ENCODE data around the gene C5. TPM values are rescaled to one million over a fixed set of nuclear protein-coding genes. Genes with fewer than 3 reads are reported as not detected.

C5 gene
- total RNA-seq, 1 experiment from 2014 or later: 4.2 TPM

- H3K27ac Mint-ChIP-seq (ENCODE audit: low read depth, unreplicated experiment): peak overlapping the region; percentile 91
- peaks cover 10% of the 10 kb centered on the region for H3K9me3 Mint-ChIP-seq (ENCODE audit: unreplicated experiment)
- DNase-seq (ENCODE audit: unreplicated experiment): no peak
- H3K4me3 Mint-ChIP-seq (ENCODE audit: unreplicated experiment): peak overlapping the region; percentile 92
- H3K27me3 Mint-ChIP-seq (ENCODE audit: insufficient read depth, unreplicated experiment): no peaks in the 10 kb centered on the region
- POLR2A ChIA-PET: interaction anchor here (0.6 to 3.4 kb wide), 8 partner anchors 9 to 327 kb away, joined by 3 to 26 read pairs (median 3); no protein-coding TSS in a partner anchor
- H3K4me1 Mint-ChIP-seq (ENCODE audit: insufficient read depth, unreplicated experiment): peaks cover 22% of the 10 kb centered on the region
- intact Hi-C loops (cut with micrococcal nuclease): loop anchor here (5.0 kb wide), 1 partner anchor 131 kb away; the partner anchor contains the start of gene RAB14
- BruUV-seq (replicated peaks): no TSS peak
- H3K36me3 Mint-ChIP-seq (ENCODE audit: insufficient read depth, unreplicated experiment): no peaks in the 10 kb centered on the region
- no peak for TF ChIP-seq CTCF (IDR thresholded peaks at IDR 0.05; ENCODE audit: unreplicated experiment)
- CTCF ChIA-PET: interaction anchor here (0.6 to 4.6 kb wide), 22 partner anchors 11 to 538 kb away, joined by 3 to 62 read pairs (median 3); no protein-coding TSS in a partner anchor
These were observed 21.3 kb upstream of the C5 start for GRCh38 chr9:121071370-121071755.

- Mint-ChIP-seq H3K27ac (ENCODE audit: low read depth, unreplicated experiment) (no peak overlapping the region), H3K4me1 (ENCODE audit: insufficient read depth, unreplicated experiment) (peaks cover 14% of the 10 kb centered on the region)
- POLR2A ChIA-PET: no interaction called here
These were observed 19.3 kb upstream of the C5 start for GRCh38 chr9:121069396-121069795.

GRCh38 chr9:121067640-121068039 lies 17.6 kb upstream of the C5 start:
- Mint-ChIP-seq H3K4me3 (ENCODE audit: unreplicated experiment) (no peak overlapping the region), H3K27me3 (ENCODE audit: insufficient read depth, unreplicated experiment) (no peaks in the 10 kb centered on the region), H3K4me1 (ENCODE audit: insufficient read depth, unreplicated experiment) (no peaks in the 10 kb centered on the region), H3K27ac (ENCODE audit: low read depth, unreplicated experiment) (no peak overlapping the region), H3K36me3 (ENCODE audit: insufficient read depth, unreplicated experiment) (no peaks in the 10 kb centered on the region), H3K9me3 (ENCODE audit: unreplicated experiment) (peaks cover 10% of the 10 kb centered on the region)
- TF ChIP-seq CTCF (IDR thresholded peaks at IDR 0.05; ENCODE audit: unreplicated experiment): no peak
- intact Hi-C loops (cut with micrococcal nuclease): no loop called here
- CTCF ChIA-PET: interaction anchor here (0.7 to 1.8 kb wide), 5 partner anchors 8 to 312 kb away, joined by 3 to 8 read pairs (median 5); no protein-coding TSS in a partner anchor
- BruUV-seq (replicated peaks): no TSS peak
- DNase-seq (ENCODE audit: unreplicated experiment): no peak
- POLR2A ChIA-PET: no interaction called here

More at GRCh38 chr9:121069396-121069795, 19.3 kb upstream of the C5 start:
- Mint-ChIP-seq H3K4me3 (ENCODE audit: unreplicated experiment) (no peak overlapping the region), H3K36me3 (ENCODE audit: insufficient read depth, unreplicated experiment) (no peaks in the 10 kb centered on the region), H3K9me3 (ENCODE audit: unreplicated experiment) (peaks cover 10% of the 10 kb centered on the region), H3K27me3 (ENCODE audit: insufficient read depth, unreplicated experiment) (no peaks in the 10 kb centered on the region)
- CTCF ChIA-PET: interaction anchor here (0.6 to 4.6 kb wide), 5 partner anchors 8 to 88 kb away, joined by 3 to 62 read pairs (median 6); no protein-coding TSS in a partner anchor
- no peak for DNase-seq (ENCODE audit: unreplicated experiment)
- BruUV-seq (replicated peaks): no TSS peak
- no peak for TF ChIP-seq CTCF (IDR thresholded peaks at IDR 0.05; ENCODE audit: unreplicated experiment)
- intact Hi-C loops (cut with micrococcal nuclease): no loop called here

GRCh38 chr9:121066850-121067249 lies 16.8 kb upstream of the C5 start:
- Mint-ChIP-seq H3K9me3 (ENCODE audit: unreplicated experiment) (peaks cover 10% of the 10 kb centered on the region), H3K4me3 (ENCODE audit: unreplicated experiment) (no peak overlapping the region), H3K27me3 (ENCODE audit: insufficient read depth, unreplicated experiment) (no peaks in the 10 kb centered on the region), H3K4me1 (ENCODE audit: insufficient read depth, unreplicated experiment) (no peaks in the 10 kb centered on the region), H3K36me3 (ENCODE audit: insufficient read depth, unreplicated experiment) (no peaks in the 10 kb centered on the region), H3K27ac (ENCODE audit: low read depth, unreplicated experiment) (no peak overlapping the region)
- BruUV-seq (replicated peaks): no TSS peak
- POLR2A ChIA-PET: no interaction called here
- CTCF ChIA-PET: interaction anchor here (0.6 to 1.2 kb wide), 4 partner anchors 22 to 311 kb away, joined by 3 to 5 read pairs (median 4); no protein-coding TSS in a partner anchor
- no peak for DNase-seq (ENCODE audit: unreplicated experiment)
- TF ChIP-seq CTCF (IDR thresholded peaks at IDR 0.05; ENCODE audit: unreplicated experiment): no peak
- intact Hi-C loops (cut with micrococcal nuclease): no loop called here
